ENCODE measurements around the gene NMRK1.

The NMRK1 gene

GRCh38 chr9:75061169-75061568 is 26.8 kb downstream of the NMRK1 start:
- no peak overlapping the region for H3K4me3 ChIP-seq (ENCODE audit: low read depth, low read length)
- TF ChIP-seq, protein P1, sequence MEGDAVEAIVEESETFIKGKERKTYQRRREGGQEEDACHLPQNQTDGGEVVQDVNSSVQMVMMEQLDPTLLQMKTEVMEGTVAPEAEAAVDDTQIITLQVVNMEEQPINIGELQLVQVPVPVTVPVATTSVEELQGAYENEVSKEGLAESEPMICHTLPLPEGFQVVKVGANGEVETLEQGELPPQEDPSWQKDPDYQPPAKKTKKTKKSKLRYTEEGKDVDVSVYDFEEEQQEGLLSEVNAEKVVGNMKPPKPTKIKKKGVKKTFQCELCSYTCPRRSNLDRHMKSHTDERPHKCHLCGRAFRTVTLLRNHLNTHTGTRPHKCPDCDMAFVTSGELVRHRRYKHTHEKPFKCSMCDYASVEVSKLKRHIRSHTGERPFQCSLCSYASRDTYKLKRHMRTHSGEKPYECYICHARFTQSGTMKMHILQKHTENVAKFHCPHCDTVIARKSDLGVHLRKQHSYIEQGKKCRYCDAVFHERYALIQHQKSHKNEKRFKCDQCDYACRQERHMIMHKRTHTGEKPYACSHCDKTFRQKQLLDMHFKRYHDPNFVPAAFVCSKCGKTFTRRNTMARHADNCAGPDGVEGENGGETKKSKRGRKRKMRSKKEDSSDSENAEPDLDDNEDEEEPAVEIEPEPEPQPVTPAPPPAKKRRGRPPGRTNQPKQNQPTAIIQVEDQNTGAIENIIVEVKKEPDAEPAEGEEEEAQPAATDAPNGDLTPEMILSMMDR (IDR thresholded peaks at IDR 0.05; ENCODE audit: low read depth, low read length) = no peak

DNA sequence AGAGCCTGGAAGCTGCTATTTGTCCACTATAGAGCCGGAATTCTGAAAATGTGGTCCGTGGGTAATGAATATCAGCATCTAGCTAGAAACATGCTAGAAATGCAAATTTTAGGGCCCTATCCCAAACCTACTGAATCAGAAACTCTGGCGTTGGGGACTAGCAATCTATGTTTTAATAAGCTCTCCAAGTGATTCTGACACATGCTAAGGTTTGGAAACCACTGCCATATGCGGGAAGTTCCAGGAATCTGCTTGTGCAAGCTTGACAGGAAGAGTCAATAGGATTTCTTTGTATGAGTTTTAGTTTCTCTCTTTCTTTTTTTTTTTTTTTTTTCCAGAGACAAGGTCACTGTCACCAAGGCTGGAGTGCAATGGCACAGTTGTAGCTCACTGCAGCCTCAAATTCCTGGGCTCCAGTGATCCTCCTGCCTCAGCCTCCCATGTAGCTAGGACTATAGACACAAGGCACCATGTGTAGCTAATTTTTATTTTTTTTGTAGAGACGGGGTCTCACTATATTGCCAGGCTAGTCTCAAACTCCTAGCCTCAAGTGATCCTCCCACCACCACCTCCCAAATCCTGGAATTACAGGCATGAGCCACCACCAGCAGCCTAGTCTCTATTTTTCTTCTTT is 33.5 kb downstream of the NMRK1 start:
- TF ChIP-seq, protein P1 (IDR thresholded peaks at IDR 0.05; ENCODE audit: low read depth, low read length) = no peak
- H3K4me3 ChIP-seq (ENCODE audit: low read depth, low read length) = no peak overlapping the region

DNA sequence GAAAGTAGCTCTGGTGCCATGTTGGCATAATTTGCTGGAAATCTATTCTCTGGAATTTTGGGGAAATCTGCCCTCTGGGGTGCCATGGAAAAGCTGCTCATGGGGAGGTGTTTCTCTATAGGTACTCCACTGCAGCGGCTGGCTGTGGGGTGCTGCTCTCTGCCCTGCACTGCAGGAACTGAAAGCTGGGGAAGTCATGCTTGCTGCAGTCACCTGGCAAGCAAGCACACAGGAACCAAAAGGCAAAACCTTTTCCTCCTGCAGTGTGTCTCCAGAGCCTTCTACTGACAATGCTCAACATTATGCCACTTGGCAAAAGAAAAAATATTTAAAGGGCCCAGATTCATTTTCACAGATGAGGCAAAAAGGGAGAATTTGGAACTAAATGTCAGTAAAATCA is 34.1 kb downstream of the NMRK1 start:
- TF ChIP-seq, protein P1 (IDR thresholded peaks at IDR 0.05; ENCODE audit: low read depth, low read length) = no peak
- H3K4me3 ChIP-seq (ENCODE audit: low read depth, low read length) = no peak overlapping the region

- TF ChIP-seq, protein P1 (IDR thresholded peaks at IDR 0.05; ENCODE audit: low read depth, low read length) = no peak
- no peak overlapping the region for H3K4me3 ChIP-seq (ENCODE audit: low read depth, low read length)
Observed at GRCh38 chr9:75051285-75051684, 36.7 kb downstream of the NMRK1 start.

DNA sequence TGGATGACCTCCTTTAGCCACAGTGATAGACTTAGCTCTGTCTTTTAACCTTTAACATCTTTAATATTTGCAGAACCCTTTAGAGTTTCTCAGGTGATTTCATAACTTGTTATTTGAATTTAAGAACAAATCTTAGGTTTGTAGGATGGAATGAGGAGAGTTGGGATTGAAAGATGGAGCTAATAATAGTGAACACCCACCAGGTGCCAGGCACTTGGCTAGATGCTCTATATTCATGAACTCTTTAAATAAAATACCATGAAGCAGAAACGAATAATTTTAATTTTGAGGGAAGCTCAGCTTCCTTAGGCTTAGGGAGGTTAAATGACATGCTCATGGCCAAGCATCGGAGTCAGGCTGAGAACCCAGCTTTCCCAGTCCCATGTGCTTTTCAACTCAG is 40.4 kb downstream of the NMRK1 start:
- TF ChIP-seq, protein P1 (IDR thresholded peaks at IDR 0.05; ENCODE audit: low read depth, low read length) = no peak
- no peak overlapping the region for H3K4me3 ChIP-seq (ENCODE audit: low read depth, low read length)

- TF ChIP-seq, protein P1 (IDR thresholded peaks at IDR 0.05; ENCODE audit: low read depth, low read length) = no peak
- H3K4me3 ChIP-seq (ENCODE audit: low read depth, low read length) = no peak overlapping the region
Observed at GRCh38 chr9:75046725-75047345, 41.1 kb downstream of the NMRK1 start.

DNA sequence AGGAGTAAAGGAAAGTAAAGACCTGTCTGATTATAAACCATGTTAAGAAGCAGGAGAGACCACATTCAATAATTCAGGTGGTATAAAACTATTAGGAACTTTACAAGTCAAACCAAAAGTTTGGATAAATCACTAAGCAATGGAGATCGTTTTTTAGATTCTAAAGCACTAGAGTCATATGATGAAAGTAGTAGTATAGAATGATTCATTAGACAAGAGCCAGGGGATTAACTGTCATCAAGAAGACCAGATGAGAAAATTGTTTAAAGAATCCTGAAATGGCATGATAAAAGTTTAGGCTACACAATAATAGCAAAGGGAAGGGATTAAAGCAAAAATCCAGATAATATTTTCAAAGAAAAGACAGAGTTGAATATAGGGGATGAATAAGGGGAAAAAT is 46.9 kb downstream of the NMRK1 start:
- TF ChIP-seq, protein P1 (IDR thresholded peaks at IDR 0.05; ENCODE audit: low read depth, low read length) = no peak
- H3K4me3 ChIP-seq (ENCODE audit: low read depth, low read length) = no peak overlapping the region
